Urinary bladder (tissue), 2 donors: ENCODE measurements around the gene UBE2E1. TPM values are rescaled to one million over a fixed set of nuclear protein-coding genes. Genes with fewer than 3 reads are reported as not detected.

Source experiments
- polyA plus RNA-seq: library from polyadenylated mRNA; stranded (reverse); fragments of 200-250 nt; gene quantifications from one replicate; pipeline ENCODE4 v1.2.3, GENCODE V29; 2013
- total RNA-seq: library from RNA; depleted of rRNA; stranded (reverse); fragments of >200 nt; gene quantifications from one replicate; pipeline ENCODE4 v1.2.3, GENCODE V29; 2014
- donor health status: healthy.

UBE2E1 gene
- total and polyA plus RNA-seq, 2 donors = 81.8 to 122 TPM

Other genes starting within 250 kb of the UBE2E1 start
- gene NKIRAS1, start 111.0 kb downstream of the UBE2E1 start, total RNA-seq = 17.1 TPM
- gene NKIRAS1, start 111.0 kb downstream of the UBE2E1 start, polyA plus RNA-seq = 10.5 TPM
- 2,735 TPM for gene RPL15, start 111.2 kb downstream of the UBE2E1 start, total RNA-seq
- 3,715 TPM for gene RPL15, start 111.2 kb downstream of the UBE2E1 start, polyA plus RNA-seq
- gene NR1D2, start 139.3 kb downstream of the UBE2E1 start, total RNA-seq = 64.0 TPM
- gene NR1D2, start 139.3 kb downstream of the UBE2E1 start, polyA plus RNA-seq = 16.6 TPM